HG02623 (cell line): ENCODE measurements around the gene TREML2.

ENCODE experiments used
- ATAC-seq: cut with Tn5 transposase; IDR thresholded peaks from one replicate; pipeline ENCODE4 v1.9.1; 2021; ENCODE audit warnings: moderate library complexity; ENCODE audit not compliant: unreplicated experiment

Gene TREML2

DNA sequence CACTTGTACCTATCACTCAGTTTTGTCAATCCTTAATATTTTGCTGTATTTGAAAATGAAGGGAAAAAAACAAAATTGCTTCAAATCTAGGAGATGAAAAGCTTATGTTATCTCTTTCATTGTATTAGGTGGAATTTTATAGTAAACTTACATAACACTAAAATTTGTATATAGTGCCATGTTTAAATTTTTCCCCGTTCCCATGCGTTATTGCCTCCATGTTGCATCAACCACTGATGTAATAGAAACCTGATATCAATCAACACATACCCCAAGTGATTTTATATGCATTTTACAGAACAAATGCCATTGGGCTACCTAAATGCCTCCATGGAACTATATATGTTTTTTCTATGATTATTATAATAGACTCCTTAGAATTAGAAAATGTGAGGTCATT, 23.3 kb downstream of the TREML2 start:
- no peak for ATAC-seq

DNA sequence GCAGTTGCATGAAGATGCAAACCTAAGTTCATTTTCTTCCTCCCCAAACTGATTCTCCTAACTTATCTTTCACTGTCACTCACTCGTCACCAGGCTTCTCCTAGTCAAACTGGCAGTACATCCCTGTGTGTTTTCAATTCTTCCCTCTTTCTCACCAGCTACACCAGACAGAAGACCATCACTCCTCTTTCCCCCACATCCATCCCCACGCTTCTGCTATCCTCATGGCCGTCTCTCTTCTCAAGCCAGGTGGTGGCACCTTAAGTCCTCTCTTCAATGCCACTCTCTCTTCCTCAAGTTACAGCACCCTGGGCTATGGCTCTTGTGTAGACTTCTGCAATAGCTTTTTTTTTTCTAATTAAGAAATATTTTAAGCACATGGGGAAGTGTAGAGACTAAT, 23.7 kb downstream of the TREML2 start:
- no peak for ATAC-seq

DNA sequence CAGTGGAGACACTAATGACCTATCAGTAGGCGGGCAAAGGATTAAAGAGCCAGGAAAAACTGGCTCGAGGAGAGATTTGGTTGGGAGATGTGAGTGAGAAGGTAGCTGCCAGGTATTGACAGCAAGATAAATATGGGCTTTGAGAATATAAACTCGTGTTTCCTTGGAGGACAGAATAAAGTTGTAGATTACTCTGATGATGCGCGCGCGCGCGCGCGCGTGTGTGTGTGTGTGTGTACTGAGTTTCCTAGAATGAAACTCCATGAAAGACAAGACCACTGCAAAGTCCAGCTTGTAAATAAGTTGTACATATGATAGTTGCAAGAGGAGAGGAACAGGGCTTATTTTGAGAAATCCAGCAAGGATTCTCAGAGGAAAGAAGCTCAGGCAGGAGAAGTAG, 24.8 kb downstream of the TREML2 start:
- ATAC-seq: no peak

DNA sequence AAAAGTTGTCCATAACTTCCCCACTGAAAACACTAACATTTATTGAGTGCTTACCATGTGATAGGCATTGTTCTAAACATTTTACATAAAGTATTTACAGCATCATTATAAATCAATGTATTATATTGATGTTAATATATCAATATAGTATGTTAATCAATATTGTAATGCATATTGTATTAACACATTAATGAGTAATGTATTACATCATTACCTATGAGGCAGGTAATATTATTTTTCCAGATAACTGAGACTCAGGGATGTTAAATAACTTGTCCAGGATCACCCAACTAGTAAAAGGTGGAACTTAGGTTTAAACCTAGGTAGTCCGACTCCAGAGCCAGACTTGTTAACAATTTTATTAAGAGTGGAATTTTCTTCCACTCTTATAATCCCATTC, 25.9 kb downstream of the TREML2 start:
- no peak for ATAC-seq

DNA sequence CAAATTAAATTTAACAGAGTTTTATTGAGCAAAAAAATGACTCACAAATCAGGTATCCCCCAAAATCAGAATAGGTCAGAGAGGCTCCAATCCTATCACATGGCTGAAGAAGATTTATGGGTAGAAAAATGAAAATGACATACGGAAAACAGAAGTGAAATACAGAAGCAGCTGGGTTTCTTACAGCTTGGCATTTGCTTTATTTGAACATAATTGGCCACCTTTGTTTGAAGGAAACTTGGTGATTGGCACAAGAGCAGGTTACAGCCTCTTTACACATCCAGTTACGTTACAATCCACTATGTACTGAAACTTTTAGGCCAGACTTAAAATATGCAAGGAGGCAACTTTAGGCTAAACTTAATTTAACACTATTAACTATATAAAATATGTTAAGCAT, 26.3 kb downstream of the TREML2 start:
- ATAC-seq: no peak

DNA sequence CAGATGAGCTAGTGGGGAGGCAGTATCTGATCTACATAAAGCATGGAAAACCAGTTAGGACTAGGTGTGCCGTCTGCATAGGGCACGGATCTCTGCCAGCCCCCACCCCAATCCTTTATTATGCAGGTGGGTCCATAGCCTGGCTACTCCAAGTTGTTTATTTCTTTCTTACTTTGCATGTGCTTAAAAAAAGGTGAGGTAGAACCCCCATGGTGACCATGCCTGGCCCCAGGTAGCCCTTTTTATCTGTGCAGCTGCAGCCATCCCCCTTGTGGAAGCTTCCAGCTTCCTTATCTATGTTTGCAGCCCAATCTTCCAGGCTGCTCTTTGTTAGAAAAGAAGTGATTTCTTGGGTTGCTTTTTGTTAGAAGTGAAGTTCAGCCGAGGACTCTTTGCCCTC, 29.0 kb downstream of the TREML2 start:
- ATAC-seq: no peak

DNA sequence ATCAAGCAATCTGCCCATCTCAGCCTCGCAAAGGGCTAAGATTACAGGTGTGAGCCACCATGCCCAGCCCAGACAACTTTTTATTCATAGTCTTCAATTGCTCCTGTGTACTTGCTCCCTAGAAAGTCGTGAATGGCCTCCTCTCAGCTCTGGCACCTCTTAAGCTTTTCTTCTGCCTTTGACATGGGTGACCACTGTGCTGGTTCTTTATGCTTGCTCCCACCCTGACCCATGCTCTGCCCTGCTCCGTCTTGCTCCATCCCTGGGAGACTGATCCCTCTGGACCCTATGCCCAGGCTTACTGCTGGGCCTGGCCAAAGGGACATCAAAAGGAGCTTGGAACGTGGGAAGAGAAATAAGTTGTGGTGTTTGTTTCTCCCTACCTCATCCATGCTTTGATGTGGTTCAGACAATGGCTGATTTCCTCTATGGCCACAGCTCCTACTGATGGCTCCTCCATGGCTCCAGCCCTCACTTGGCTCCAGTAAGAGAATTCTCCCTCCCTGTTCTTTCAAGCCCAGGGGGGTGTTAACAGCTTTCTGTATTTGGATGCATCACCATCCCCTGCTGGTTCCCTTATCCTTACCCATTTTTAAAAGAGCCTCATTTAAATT, 30.3 kb downstream of the TREML2 start:
- ATAC-seq: no peak

DNA sequence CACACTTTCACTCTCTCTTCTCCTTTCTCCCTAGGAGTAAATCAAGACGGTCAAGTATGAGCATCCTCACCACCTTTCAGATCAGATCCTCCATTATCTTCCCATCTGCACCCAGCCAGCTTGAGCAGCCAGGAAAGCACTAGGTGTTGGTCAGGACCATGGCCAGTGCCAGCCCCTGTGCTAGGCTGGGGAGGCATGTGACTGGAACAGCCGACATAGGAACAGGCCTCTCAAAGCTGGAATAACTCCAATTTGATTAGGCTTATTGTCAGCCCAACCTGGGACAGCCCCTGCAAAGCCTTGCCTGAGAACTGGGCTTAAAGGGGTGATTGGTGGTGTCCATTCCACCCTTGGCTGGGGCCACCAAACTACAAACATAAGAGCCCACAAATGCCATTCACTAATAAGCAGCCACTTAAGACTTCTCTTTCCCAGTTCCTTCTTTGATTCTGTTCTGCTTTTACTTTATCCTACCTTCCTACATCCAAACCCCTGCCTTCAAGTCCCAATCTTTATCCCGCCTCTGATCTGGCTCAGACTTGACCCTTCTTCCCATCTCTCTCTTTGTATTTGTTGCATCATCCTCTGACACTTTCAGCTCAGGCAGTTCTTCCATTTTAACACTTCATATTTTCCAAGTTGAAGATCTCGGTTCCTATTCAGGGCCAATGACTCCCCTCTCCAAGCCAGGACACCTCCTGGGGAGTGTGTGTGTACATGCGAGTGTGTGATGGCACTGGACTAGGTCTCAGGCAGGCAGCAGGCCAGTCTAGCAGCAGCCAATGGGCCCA, 33.6 kb downstream of the TREML2 start:
- no peak for ATAC-seq

DNA sequence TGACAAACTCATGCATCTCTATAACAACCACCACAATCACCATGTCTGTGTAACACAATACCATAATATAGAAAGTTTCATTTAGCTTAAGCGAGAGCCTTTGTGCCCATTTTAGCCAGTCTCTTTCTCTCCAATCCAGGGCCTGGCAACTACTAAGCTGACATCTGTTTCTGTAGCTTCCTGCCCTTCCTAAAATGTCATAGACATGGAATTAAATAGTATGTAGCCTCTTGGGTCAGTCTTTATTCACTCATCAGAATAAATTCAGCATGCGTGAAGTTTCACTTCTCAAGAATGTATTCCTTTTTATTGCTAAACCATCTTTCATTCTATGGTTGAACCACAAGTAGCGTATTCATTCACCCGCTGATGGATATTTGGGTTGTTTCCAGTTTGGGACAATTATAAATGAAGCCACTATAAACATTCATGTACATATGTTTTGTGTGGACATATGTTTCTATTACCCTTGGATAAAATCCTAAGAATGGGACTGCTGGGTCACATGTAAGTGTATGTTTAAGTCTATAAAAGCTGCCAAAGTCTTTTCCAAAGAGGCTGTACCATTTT, 36.3 kb downstream of the TREML2 start:
- ATAC-seq: no peak

DNA sequence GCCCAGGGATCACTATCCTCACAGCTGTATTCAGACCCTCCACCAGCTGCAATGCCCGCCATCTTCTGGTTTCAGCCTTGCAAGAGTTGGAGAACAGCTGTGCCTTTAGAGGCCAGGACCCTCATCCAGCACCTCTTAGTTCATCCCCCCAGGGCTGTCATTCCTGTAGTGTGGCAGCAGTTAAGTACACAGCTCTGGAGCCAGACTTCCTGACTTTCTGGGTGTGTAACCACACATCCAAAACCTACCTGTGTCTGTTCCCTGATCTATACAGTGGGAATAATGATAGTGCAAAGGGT, 37.6 kb downstream of the TREML2 start:
- ATAC-seq: no peak

DNA sequence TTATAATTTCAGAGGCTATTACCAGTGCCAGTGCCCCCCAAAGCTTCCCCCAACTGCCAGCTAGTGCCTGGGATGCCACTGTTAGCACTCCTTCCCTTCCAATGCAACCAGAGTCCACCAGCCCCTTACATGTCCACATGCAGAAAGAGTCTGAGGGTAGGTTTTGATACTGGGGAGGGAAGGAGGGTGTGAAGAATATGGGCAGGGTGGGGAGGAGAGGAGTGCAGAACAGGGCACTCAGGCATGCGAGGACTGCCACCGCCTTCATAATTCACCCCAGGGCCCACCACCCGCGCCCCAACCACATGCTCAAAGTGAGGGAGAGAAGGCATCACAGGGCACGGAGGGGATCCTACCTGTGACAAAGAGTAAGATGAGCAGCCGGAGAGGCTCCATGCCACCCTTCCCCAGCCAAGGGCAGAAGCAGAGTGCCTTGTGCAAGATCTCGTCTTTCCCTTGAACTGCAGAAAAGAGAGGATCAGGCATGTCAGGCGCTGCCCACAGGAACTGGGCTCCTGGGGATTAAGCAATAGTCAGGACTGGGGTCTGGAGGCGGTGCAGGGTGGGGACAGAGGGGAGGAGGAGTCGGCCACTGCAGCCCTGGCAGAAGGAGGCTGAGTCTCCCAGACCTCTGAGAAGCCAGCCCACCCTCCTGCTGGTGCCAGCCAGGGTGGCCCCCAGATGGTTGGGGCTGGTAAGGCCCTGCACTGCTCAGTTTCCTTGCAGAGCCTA, 38.1 kb downstream of the TREML2 start, which contains the start of gene TREM2:
Gene TREM2 (minus strand): TSS at position 430 of the 732 bp plus-strand sequence. CDS start 34 bp downstream, at position 396.
- no peak for ATAC-seq

DNA sequence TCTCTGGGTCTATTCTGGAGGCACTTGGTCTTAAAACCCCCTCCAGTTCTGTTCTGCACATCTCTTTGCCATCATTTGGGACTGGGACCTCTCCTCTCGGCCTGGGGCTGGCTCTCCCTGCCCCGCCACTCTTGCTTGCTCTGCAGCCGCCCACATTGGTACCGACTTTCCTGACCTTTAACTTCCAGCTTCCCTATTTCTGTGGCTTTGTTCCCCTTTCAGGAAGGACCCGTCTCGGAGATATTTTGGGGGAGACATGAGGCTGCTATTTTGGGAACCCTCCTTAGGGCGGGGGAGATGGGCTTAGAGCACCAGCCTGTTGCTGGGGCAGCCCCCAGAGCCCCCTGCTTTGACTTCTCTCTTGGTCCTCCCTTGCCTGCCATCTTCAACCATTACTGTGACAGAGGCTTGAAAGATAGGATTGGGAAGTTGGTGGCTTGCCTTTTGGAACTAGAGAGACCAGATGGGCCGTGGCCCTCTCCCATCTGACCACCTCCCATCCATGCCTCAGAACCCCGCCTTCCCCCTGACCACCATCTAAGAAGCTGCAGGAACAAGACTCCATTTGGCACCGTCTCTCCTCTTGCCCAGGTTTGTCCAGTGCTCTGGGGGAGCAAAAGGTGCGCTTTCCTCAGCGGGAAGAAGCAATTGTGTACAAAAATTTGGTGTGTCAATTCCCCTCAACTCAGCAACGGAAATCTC, 38.9 kb downstream of the TREML2 start:
- ATAC-seq: no peak

DNA sequence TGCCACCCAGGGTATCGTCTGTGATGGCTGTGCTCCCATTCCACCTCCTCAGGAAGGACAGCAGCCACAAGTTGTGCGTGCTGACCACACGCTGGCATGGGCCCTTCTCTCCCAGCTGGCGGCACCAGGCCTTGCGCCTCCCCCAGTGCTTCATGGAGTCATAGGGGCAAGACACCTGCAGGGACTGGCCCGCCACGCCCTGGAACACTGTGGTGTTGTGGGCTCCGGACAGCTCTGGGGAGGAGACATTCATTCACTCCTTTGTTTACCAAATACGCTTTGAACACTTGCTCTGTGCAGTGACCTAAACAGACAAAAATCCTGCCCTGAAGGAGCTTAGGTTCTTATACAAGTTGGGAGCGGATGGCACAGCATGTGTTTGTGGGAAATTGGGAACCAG, 39.6 kb downstream of the TREML2 start:
- ATAC-seq: no peak

DNA sequence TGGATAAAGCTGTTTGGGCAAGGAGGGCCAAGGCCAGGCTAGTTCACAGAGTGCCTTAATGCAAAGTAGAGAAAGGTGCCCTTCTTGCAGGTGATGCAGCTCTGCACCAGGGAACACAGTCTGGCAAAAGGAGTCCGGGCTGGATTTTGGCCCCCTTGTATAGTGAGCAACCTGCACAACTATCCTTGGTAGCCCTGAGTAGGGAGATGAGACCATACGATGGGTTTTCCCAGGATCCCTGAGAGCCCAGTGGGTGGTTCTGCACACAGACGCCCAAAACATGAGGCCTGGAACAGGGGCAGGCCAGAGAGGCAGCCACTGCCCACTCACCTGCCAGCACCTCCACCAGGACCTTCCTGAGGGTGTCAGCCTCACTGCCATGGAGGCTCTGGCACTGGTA, 40.0 kb downstream of the TREML2 start:
- ATAC-seq: no peak

DNA sequence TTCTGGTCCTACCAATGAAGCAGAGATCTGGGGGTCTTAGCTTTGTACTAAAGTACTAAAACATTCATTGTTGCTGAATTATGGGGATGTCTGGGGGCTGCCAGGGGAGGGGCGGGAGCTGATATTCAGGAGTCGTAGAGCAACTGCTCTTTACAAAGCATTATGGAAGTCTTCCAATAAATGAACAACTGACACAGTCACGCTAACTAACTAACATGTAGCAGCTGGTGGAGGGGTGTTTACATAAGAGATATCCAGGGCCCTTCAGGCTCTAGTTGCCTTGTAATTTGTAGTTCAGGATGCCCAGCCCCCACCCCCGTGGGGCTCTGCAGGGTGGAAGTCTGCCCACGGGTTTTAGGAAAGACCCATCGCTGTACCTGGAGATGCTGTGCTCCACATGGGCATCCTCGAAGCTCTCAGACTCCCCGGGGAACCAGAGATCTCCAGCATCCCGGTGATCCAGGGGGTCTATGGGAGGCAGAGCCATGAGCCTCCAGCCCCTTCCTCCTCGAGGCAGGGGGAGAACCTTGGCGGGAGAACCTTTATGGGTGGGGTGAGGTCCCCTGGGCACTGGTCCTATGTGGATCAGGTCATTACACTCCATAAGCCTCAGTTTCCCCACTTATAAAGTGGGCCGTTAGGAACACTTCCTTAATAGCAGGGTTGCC, 41.4 kb downstream of the TREML2 start:
- no peak for ATAC-seq

DNA sequence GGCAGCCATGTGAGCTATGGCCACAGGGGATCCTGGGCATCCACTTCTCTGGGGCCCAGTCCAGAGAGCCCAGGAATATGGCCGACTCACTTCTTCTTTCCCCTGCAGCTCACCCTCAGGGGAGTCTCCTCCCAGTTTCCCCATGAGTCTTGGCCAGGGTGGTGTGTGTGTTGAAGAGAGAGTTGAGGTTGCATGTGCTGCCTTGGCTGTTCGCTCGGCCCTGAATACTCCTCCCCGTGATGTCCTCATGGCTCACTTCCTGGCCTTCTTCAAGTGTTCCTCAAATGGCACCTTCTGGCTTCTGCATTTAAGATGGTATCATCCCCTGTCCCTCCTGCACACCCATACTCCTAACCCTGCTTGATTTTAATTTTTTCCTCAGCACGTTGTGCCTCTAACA, 43.6 kb downstream of the TREML2 start:
- no peak for ATAC-seq

DNA sequence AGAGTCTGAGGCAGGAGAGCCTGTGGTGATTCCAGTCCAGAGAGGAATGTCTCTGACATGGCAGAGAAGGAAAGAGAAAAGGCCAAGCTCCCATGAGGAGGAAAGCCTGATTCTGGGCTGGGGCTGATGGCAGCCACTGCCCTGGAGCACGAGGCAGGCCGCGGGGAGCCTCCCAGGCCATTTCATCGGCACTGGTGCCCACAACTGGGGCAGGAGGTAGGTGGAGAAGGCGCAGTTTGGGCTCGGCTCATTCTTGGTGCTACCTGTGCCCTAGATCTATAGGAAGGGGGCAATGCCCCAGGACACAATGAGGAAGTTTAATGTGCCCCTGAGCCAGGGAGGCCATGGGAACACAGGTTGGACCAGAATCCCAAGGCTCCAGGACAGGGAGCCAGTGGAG, 44.2 kb downstream of the TREML2 start:
- no peak for ATAC-seq

DNA sequence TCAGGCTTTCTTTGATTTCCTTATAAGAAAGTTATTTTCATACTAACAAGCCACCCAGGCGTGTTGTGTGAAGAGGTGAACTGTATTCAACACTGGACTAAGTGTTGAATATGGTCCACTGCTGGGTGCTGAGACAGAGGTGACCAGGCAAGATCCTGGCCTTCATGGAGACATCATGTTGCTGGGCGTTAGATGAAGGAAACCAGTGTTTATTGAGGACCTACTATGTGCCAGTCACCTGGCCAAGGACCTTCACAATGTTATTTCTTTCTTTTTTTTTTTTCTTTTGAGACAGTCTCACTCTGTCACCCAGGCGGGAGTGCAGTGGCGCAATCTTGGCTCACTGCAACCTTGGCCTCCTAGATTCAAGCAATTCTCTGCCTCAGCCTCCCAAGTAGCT, 44.9 kb downstream of the TREML2 start:
- ATAC-seq: no peak

DNA sequence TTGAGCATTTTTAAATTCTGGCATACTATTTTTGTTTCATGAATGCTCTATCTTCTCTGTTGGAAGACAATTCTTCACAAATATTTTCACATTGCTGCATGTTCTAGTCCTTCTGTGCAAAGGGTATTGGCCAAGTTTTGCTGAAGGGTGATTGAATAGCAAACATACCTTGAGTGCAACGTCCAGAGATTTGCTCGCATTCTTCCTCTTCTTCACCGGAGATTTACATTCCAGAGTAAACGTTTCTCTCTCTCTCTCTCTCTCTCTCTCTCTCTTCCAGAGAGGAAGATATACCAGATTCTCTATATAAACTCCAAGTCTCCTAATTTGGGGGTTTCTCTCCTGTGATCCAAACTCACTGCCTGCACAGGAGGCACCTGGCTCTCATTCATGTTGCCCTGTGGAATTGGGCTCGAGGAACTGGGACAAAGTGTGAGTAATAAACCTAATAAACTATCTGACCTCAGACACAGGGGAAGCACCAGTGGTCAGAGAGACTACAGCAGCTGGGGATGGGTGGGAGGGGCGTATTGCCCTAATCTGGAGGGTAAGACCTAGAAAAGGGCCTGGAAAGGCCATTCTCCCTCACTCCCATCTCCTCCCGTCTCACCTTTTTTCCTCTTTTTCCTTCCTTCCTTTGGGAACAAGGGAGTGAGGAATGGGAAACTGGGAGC, 45.7 kb downstream of the TREML2 start:
- no peak for ATAC-seq

DNA sequence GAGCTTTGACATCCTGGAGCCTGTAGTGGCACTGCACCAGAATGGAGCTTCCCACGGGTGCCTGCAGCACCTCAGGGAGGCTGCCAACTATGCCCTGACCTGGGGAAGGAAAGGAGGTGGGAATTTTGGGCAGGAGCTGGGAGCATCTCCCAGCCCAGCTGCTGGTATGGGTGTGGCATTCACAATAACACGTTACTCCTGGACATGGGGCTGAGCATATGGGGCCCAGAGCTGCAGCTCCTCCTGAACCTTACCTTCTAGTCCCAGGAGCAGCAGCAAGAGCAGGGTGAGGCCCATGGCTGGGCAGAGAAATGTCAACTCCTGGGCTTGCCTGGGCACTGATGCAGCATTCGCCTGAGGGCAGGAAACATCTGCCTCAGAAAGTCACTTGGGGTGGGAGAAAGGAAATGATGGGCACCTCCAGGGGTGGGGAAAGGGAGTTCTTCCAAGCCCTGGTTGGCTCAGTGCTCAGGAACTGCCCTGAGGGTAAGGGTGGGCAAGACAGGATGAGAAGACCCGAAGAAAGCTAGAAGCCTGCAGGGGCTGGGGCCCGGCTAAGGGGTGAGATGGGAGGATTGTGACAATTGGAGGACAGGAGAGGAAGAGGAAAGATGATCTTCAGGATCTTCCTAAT, 46.8 kb downstream of the TREML2 start, which contains the start of gene TREML1:
Gene TREML1 (minus strand): TSS at position 356 of the 634 bp plus-strand sequence. CDS start 59 bp downstream, at position 297.
- no peak for ATAC-seq
